ENCODE data around the gene DDI1.

DNA sequence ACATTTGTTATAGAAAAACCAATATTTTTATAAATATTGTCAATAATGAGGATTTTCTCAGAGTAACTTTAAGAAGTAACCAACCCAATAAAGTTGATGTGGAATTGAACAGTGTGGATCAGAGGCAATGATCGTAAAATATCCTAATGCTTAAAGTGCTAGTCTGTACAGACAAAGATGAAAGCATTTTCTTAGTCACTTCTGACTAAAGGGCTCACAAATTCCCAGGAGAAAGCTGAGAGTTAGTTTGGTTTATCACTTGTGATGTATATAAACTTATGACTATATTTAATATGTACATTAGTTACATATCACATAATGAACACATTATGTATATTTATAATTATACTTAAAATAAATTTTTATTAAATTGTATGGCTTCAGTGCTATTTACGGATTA is 25.4 kb upstream of the DDI1 start:
- TF ChIP-seq CTCF (IDR thresholded peaks at IDR 0.05): no peak
- no peak for TF ChIP-seq POLR2A (IDR thresholded peaks at IDR 0.05)

Data from breast epithelium (tissue), 3 donors.